HepG2 (cell line): ENCODE measurements around the gene FECH. TPM values are rescaled to one million over a fixed set of nuclear protein-coding genes. Genes with fewer than 3 reads are reported as not detected.

Experiments
- AFF4 ChIP-seq: sonication (generic); formaldehyde crosslinking; IDR thresholded peaks from 2 replicates; pipeline ENCODE4 v1.4.0; 2020; ENCODE audit warnings: missing genetic modification reagents
- ARID3A ChIP-seq: IDR thresholded peaks from 2 replicates; pipeline ENCODE4 v1.6.1; 2012; ENCODE audit warnings: low read depth, low read length, improper control_type of control experiment
- FOXP4 ChIP-seq: sonication (generic); formaldehyde crosslinking; IDR thresholded peaks from 2 replicates; pipeline ENCODE4 v1.4.0; 2020; ENCODE audit warnings: missing genetic modification reagents
- NCOR1 ChIP-seq: fragments of 200-600 bp; sonication (generic); IDR thresholded peaks from 2 replicates; pipeline ENCODE4 v1.7.0; 2017; ENCODE audit warnings: antibody characterized with exemption, low read length, borderline replicate concordance
- PAWR ChIP-seq: sonication (generic); formaldehyde crosslinking; IDR thresholded peaks from 2 replicates; pipeline ENCODE4 v1.4.0; 2020; ENCODE audit warnings: missing genetic modification reagents, mild to moderate bottlenecking, borderline replicate concordance
- SMARCE1 ChIP-seq: fragments of 450-650 bp; IDR thresholded peaks from 2 replicates; pipeline ENCODE4 v1.6.1; 2017; ENCODE audit warnings: borderline replicate concordance
- SRSF9 ChIP-seq: fragments of 200-400 bp; formaldehyde crosslinking; IDR thresholded peaks from 2 replicates; pipeline ENCODE4 v1.6.1; 2018; ENCODE audit warnings: borderline replicate concordance, mild to moderate bottlenecking, low read depth, low read length; ENCODE audit not compliant: insufficient read depth, poor library complexity, severe bottlenecking
- SYNCRIP ChIP-seq: fragments of 200-400 bp; formaldehyde crosslinking; IDR thresholded peaks from 2 replicates; pipeline ENCODE4 v1.6.1; 2018; ENCODE audit warnings: mild to moderate bottlenecking, low read depth, low read length; ENCODE audit not compliant: insufficient read depth
- USF2 ChIP-seq, 2 experiments: sonication (generic) in 1 of 2; formaldehyde crosslinking in 1 of 2; IDR thresholded peaks; 2 replicates each; pipeline versions ENCODE4 v1.5.1 to v1.6.1; 2011 to 2020; ENCODE audit warnings: borderline replicate concordance in 1 of 2, low read depth in 1 of 2, low read length in 1 of 2, mild to moderate bottlenecking in 1 of 2, missing genetic modification reagents in 1 of 2, moderate library complexity in 1 of 2
- YEATS4 ChIP-seq: sonication (generic); formaldehyde crosslinking; IDR thresholded peaks from 2 replicates; pipeline ENCODE4 v1.4.0; 2020; ENCODE audit warnings: missing genetic modification reagents, borderline replicate concordance
- ZBTB14 ChIP-seq: sonication (generic); formaldehyde crosslinking; IDR thresholded peaks from 2 replicates; pipeline ENCODE4 v1.4.0; 2020; ENCODE audit warnings: missing genetic modification reagents
- ZFP36L1 ChIP-seq: sonication (generic); formaldehyde crosslinking; IDR thresholded peaks from 2 replicates; pipeline ENCODE4 v1.8.0; 2022; ENCODE audit warnings: mild to moderate bottlenecking, missing genetic modification reagents, moderate library complexity
- ZNF20 ChIP-seq: sonication (generic); formaldehyde crosslinking; IDR thresholded peaks from 2 replicates; pipeline ENCODE4 v1.4.0; 2020; ENCODE audit warnings: mild to moderate bottlenecking, moderate library complexity, missing genetic modification reagents
- ZNF3 ChIP-seq: IDR thresholded peaks from 2 replicates; pipeline ENCODE4 v1.7.0; 2017; ENCODE audit warnings: inconsistent platforms
- ZNF501 ChIP-seq: sonication (generic); formaldehyde crosslinking; IDR thresholded peaks from 2 replicates; pipeline ENCODE4 v1.5.1; 2020; ENCODE audit warnings: mild to moderate bottlenecking, moderate library complexity, missing genetic modification reagents
- ZNF563 ChIP-seq: sonication (generic); formaldehyde crosslinking; IDR thresholded peaks from 2 replicates; pipeline ENCODE4 v1.8.0; 2022; ENCODE audit warnings: mild to moderate bottlenecking, moderate library complexity, missing genetic modification reagents
- polyA plus RNA-seq, 8 experiments: library from polyadenylated mRNA; depleted of rRNA in 3 of 8; stranded (reverse) in 7 of 8; unstranded in 1 of 8; fragments of >200 nt; fragmentation: Illumina TruSeq in 4 of 8; extraction: Trizol in 4 of 8; gene quantifications; 2 replicates each; pipeline versions ENCODE4 v1.2.1 to v1.2.3, GENCODE V29; 2011 to 2016; ENCODE audit warnings: low read depth in 4 of 8, missing spikeins in 1 of 8, mixed read lengths in 1 of 8; ENCODE audit not compliant: insufficient read depth in 1 of 8
- total RNA-seq, 5 experiments: library from RNA; depleted of rRNA; stranded (reverse); fragments of >200 nt; fragmentation: Illumina TruSeq; extraction: Trizol; gene quantifications; 2 replicates each; pipeline ENCODE4 v1.2.3, GENCODE V29; 2016; ENCODE audit warnings: low read depth in 1 of 5

Gene FECH
- total and polyA plus RNA-seq, 2 of the 13 experiments (the other 11 are each of a cell fraction or from before 2014, with no cell fraction given) = 14.7 to 21.9 TPM

- TF ChIP-seq USF2 (IDR thresholded peaks at IDR 0.05; ENCODE audit: low read depth, low read length) (no peak), USF2 (CRISPR knock-in tag; IDR thresholded peaks at IDR 0.05; ENCODE audit: borderline replicate concordance) (no peak; the same call in 1 of the 2 replicates), SRSF9 (no peak), YEATS4 (CRISPR knock-in tag) (peak; percentile 93), NCOR1 (no peak), ZNF3 (CRISPR knock-in tag) (no peak; the same call in 1 of the 2 replicates), AFF4 (CRISPR knock-in tag) (no peak), ZBTB14 (CRISPR knock-in tag) (0 out of 2 replicates have a peak, but pooled peaks have one; percentile 26), ARID3A (no peak), PAWR (CRISPR knock-in tag) (no peak), FOXP4 (CRISPR knock-in tag) (peak; percentile 52; the same call in 1 of the 2 replicates), SYNCRIP (no peak), ZNF501 (CRISPR knock-in tag) (peak; percentile 87), ZNF563 (CRISPR knock-in tag) (peak; percentile 79; the same call in 1 of the 2 replicates), ZFP36L1 (CRISPR knock-in tag) (peak; percentile 57; the same call in 1 of the 2 replicates), ZNF20 (CRISPR knock-in tag) (no peak), SMARCE1 (no peak)
Measured at GRCh38 chr18:57630002-57630753, 43.7 kb upstream of the FECH start (continued).
